Stimulated activated naive CD8-positive, alpha-beta T cell treated with anti-CD3 and anti-CD28 coated beads, Interleukin-15, Interleukin-2, amounts not matched to agents 100 ng/mL and 50 ng/mL, for 24 hours (primary cell): ENCODE measurements around the gene FBLIM1.

ENCODE experiments used
- H3K27ac Mint-ChIP-seq: one replicate; pipeline ENCODE4 v1.8.0; 2021; ENCODE audit warnings: mild to moderate bottlenecking, mixed read lengths
- H3K27me3 Mint-ChIP-seq: one replicate; pipeline ENCODE4 v1.8.0; 2021; ENCODE audit warnings: mixed read lengths
- H3K36me3 Mint-ChIP-seq: one replicate; pipeline ENCODE4 v1.8.0; 2021; ENCODE audit warnings: low read depth, mixed read lengths
- H3K4me1 Mint-ChIP-seq: one replicate; pipeline ENCODE4 v1.8.0; 2021; ENCODE audit warnings: low read depth, mixed read lengths
- H3K4me3 Mint-ChIP-seq: one replicate; pipeline ENCODE4 v1.8.0; 2021; ENCODE audit warnings: mild to moderate bottlenecking, mixed read lengths
- H3K9me3 Mint-ChIP-seq: one replicate; pipeline ENCODE4 v1.8.0; 2021; ENCODE audit warnings: mixed read lengths

The FBLIM1 gene

DNA sequence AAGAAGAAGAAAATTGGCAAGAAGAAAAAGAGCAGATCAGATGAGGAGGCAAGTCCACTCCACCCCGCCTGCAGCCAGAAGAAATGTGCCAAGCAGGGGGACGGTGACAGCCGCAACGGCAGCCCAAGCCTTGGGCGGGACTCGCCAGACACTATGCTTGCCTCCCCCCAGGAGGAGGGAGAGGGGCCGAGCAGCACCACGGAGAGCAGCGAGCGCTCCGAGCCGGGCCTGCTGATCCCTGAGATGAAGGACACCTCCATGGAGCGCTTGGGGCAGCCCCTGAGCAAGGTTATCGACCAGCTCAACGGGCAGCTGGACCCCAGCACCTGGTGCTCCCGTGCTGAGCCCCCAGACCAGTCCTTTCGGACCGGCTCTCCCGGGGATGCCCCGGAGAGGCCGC is 31.6 kb upstream of the FBLIM1 start:
- Mint-ChIP-seq H3K27me3 (no peaks in the 10 kb centered on the region), H3K27ac (no peak overlapping the region), H3K4me3 (no peak overlapping the region), H3K9me3 (no peaks in the 10 kb centered on the region), H3K36me3 (peaks cover 14% of the 10 kb centered on the region), H3K4me1 (no peaks in the 10 kb centered on the region)

GRCh38 chr1:15727424-15727823 is 31.2 kb upstream of the FBLIM1 start:
- H3K4me1 Mint-ChIP-seq, result no peaks in the 10 kb centered on the region
- no peaks in the 10 kb centered on the region for H3K9me3 Mint-ChIP-seq
- no peak overlapping the region for H3K4me3 Mint-ChIP-seq
- H3K36me3 Mint-ChIP-seq, result peaks cover 14% of the 10 kb centered on the region
- H3K27ac Mint-ChIP-seq, result no peak overlapping the region
- no peaks in the 10 kb centered on the region for H3K27me3 Mint-ChIP-seq

DNA sequence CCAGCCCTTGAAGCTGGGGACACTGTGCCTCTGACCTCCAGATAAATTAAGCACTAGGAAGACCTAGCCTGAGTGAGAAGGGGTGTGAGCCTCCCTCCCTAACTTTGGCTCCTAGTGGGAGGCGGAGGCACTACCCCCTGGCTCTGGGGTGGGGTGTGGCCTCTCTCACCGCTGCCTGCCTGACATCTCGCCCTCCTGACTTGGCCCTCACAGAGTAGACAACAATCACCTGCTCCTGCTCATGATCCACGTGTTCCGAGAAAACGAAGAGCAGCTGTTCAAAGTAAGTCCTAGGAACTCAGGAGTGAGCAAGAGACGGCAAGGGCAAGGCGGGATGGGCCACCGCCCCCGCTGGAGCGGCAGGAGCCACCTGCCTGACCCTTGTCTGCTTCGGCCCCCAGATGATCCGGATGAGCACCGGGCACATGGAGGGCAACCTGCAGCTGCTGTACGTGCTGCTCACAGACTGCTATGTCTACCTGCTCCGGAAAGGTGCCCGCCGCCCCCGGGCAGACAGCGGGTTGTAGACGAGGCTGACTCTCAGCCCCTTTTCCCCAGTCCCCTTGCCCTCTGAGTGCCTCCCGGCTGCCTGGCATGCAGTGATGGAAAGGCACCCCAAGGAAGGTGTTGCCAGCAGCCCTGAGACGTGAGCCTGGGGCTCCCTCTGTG is 30.6 kb upstream of the FBLIM1 start:
- H3K4me1 Mint-ChIP-seq, result no peaks in the 10 kb centered on the region
- H3K9me3 Mint-ChIP-seq, result no peaks in the 10 kb centered on the region
- H3K4me3 Mint-ChIP-seq, result no peak overlapping the region
- H3K27ac Mint-ChIP-seq, result no peak overlapping the region
- H3K27me3 Mint-ChIP-seq, result no peaks in the 10 kb centered on the region
- H3K36me3 Mint-ChIP-seq, result peaks cover 15% of the 10 kb centered on the region

GRCh38 chr1:15728937-15729657 is 29.5 kb upstream of the FBLIM1 start:
- no peaks in the 10 kb centered on the region for H3K9me3 Mint-ChIP-seq
- H3K27ac Mint-ChIP-seq, result no peak overlapping the region
- no peaks in the 10 kb centered on the region for H3K4me1 Mint-ChIP-seq
- no peaks in the 10 kb centered on the region for H3K27me3 Mint-ChIP-seq
- H3K4me3 Mint-ChIP-seq, result no peak overlapping the region
- peaks cover 22% of the 10 kb centered on the region for H3K36me3 Mint-ChIP-seq

DNA sequence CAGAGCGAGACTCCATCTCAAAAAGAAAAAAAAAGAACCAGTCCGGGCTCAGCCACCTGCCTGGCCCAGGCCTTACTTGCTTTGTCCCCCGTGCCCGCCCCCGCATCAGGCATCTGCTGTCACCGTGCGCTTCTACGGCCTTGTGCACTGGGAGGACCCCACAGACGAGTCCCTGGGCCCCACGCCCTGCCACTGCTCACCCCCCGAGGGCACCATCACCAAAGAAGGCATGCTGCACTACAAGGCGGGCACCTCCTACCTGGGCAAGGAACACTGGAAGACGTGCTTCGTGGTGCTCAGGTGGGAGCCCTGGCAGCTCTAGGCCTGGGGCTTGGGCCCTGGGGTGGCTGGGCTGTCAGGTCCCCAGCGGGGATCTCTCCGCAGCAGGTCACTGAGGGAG is 28.2 kb upstream of the FBLIM1 start:
- Mint-ChIP-seq H3K4me1 (no peaks in the 10 kb centered on the region), H3K4me3 (no peak overlapping the region), H3K9me3 (no peaks in the 10 kb centered on the region), H3K36me3 (peaks cover 22% of the 10 kb centered on the region), H3K27ac (no peak overlapping the region), H3K27me3 (no peaks in the 10 kb centered on the region)

DNA sequence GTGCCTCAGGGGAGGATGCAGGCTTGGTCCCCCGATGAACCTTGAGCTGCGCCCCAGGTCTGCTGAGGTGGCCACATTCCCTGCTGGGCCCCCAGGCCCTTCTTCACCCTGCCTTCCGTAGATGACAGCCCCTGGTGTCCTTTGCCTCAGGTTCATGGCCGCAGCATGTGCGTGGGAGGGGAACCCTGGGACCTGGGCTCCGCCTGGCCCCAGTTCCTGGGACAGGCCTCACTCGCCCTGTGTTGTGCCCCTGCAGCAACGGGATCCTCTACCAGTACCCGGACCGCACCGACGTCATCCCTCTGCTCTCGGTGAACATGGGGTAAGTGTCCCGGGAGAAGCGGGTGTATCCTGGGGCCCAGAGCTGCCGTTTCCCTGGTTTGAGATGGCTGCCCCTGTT is 27.7 kb upstream of the FBLIM1 start:
- Mint-ChIP-seq H3K4me1 (no peaks in the 10 kb centered on the region), H3K27me3 (no peaks in the 10 kb centered on the region), H3K36me3 (peaks cover 20% of the 10 kb centered on the region), H3K9me3 (no peaks in the 10 kb centered on the region), H3K27ac (no peak overlapping the region), H3K4me3 (no peak overlapping the region)

GRCh38 chr1:15731735-15732685 is 26.6 kb upstream of the FBLIM1 start:
- Mint-ChIP-seq H3K4me3 (no peak overlapping the region), H3K9me3 (no peaks in the 10 kb centered on the region), H3K36me3 (peaks cover 18% of the 10 kb centered on the region), H3K4me1 (no peaks in the 10 kb centered on the region), H3K27ac (no peak overlapping the region), H3K27me3 (no peaks in the 10 kb centered on the region)

DNA sequence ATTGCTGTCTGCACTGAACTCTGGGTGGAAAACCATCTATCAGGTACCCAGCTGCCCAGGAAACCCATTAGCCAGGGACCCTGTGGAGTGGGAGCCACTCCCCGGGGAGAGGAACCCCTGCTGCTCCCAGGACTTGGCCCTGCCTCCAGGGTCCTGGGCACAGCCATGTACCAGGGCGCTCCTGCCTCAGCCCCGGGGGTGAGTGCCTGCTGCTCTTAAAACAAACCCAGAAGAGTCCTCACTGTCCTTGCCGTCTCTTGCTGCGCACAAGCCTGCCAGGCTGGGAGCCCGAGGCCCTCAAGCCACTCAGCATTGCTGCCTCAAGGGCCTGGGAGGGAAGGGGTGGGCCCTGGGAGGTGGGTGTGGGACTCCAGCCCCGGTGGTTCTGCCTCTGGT is 25.9 kb upstream of the FBLIM1 start:
- Mint-ChIP-seq H3K4me1 (no peaks in the 10 kb centered on the region), H3K36me3 (peaks cover 16% of the 10 kb centered on the region), H3K27ac (no peak overlapping the region), H3K27me3 (no peaks in the 10 kb centered on the region), H3K9me3 (no peaks in the 10 kb centered on the region), H3K4me3 (no peak overlapping the region)

GRCh38 chr1:15733218-15733725 is 25.3 kb upstream of the FBLIM1 start:
- H3K4me3 Mint-ChIP-seq, result no peak overlapping the region
- no peaks in the 10 kb centered on the region for H3K9me3 Mint-ChIP-seq
- H3K36me3 Mint-ChIP-seq, result peaks cover 12% of the 10 kb centered on the region
- no peaks in the 10 kb centered on the region for H3K4me1 Mint-ChIP-seq
- no peaks in the 10 kb centered on the region for H3K27me3 Mint-ChIP-seq
- H3K27ac Mint-ChIP-seq, result no peak overlapping the region

DNA sequence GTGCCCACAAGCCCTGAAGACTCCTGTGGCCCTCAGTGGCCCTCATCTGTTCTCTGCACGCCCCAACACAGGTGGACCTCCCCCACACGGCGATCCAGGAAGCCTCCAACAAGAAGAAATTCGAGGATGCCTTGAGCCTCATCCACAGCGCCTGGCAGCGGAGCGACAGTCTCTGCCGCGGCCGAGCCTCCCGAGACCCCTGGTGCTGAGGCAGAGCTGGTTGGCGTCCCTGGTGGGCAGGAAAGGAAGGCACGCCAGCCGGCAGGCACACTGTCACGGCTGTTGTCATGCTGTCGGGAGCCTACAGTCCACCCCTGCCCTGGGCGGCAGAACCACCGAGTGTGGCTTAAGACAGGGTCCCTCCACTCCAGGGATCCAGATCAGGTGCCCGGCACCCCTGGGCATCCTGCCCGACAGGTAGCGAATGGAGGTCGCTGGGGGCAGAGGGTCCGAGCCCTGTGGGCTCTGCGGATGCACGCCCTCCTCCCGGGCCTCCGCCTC is 24.8 kb upstream of the FBLIM1 start:
- Mint-ChIP-seq H3K27me3 (no peaks in the 10 kb centered on the region), H3K27ac (no peak overlapping the region), H3K36me3 (peaks cover 12% of the 10 kb centered on the region), H3K4me1 (no peaks in the 10 kb centered on the region), H3K9me3 (no peaks in the 10 kb centered on the region), H3K4me3 (no peak overlapping the region)

DNA sequence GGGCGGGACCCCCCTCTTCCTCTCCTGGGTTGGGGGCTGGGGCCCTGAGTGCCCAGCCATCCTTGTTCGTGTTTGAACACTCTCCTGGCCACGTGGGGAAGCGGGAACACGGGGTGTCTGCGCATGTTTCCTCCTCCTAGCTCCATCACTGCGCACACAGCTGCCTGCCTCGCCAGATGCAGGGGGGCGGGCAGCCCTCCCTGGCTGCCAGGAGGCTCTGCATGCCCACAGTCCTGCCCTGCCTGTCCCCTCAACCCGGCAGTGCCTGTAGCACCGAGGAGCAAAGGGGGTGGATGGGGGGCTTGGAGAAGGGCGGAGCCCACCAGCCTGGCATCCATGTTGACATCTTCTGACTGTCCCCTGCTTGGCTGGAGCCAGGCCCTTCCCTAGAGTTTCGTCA is 24.3 kb upstream of the FBLIM1 start:
- no peak overlapping the region for H3K27ac Mint-ChIP-seq
- H3K36me3 Mint-ChIP-seq, result peaks cover 10% of the 10 kb centered on the region
- no peaks in the 10 kb centered on the region for H3K4me1 Mint-ChIP-seq
- H3K27me3 Mint-ChIP-seq, result no peaks in the 10 kb centered on the region
- no peaks in the 10 kb centered on the region for H3K9me3 Mint-ChIP-seq
- H3K4me3 Mint-ChIP-seq, result no peak overlapping the region

DNA sequence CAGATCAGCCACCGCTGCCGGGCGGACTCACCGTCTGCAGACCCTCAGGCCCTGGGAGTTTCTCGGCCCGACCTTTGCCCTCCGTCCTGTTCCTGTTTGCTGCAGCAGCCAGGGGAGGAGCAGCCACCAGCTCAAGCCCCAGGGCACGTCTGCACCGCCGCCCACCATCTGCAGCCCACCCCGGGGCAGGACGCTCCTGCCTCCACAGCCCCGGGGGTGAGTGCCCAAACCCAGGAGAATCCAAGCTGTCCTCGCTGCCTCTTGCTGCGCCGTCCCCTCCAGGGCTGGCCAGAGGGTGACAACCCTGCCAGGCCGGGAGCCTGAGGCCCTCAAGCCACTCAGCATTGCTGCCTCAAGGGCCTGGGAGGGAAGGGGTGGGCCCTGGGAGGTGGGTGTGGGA is 23.7 kb upstream of the FBLIM1 start:
- Mint-ChIP-seq H3K9me3 (no peaks in the 10 kb centered on the region), H3K4me1 (no peaks in the 10 kb centered on the region), H3K27me3 (no peaks in the 10 kb centered on the region), H3K27ac (no peak overlapping the region), H3K4me3 (no peak overlapping the region), H3K36me3 (peaks cover 7% of the 10 kb centered on the region)

DNA sequence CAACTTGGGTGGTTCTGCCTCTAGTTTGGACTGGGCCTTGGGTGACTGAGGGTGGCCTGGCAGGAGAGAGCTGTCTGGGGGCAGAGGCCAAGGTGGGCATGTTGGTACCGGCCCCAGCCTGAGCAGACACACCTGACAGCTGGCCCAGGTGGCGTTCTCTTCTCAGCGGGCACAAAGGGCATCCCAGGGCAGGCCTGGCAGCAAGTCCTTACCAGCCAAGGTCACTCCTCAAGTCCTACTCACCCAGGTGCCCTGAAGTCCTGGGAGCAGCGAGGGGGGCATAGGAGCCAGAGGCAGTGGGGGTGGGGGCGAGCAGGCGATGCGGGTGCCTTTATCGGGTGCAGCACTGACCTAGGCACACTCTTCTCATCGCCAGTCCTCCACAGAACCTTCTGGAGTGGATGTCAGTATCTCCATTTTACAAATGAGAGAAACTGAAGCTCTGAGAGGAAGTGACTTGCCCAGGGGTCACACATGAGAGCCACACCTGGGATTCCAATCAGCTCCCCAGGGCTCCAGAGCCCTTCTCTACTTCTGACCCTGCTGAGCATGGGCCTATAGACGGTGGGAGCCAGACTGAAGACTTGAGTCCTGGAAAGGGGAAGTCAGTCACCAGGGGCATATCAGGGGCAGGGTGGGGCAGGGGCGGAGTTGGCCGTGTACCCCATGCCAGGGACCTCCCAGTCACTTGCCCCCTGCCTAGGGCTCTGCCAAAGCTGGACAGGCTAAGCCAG is 23.1 kb upstream of the FBLIM1 start:
- H3K27ac Mint-ChIP-seq, result no peak overlapping the region
- no peak overlapping the region for H3K4me3 Mint-ChIP-seq
- no peaks in the 10 kb centered on the region for H3K27me3 Mint-ChIP-seq
- H3K36me3 Mint-ChIP-seq, result peaks cover 7% of the 10 kb centered on the region
- no peaks in the 10 kb centered on the region for H3K9me3 Mint-ChIP-seq
- no peaks in the 10 kb centered on the region for H3K4me1 Mint-ChIP-seq
